ENCODE measurements around the gene FOXA3.

The FOXA3 gene

GRCh38 chr19:45852983-45853382 is 11.1 kb upstream of the FOXA3 start:
- Histone ChIP-seq H3K9me3 (ENCODE audit: control extremely low read depth in 1 of 5, control insufficient read depth in 4 of 5, insufficient read depth in 2 of 5, low read depth in 1 of 5, low read length in 4 of 5) (no peaks in the 10 kb centered on the region), H3K36me3 (ENCODE audit: control insufficient read depth in 4 of 4, insufficient read depth in 4 of 4, low read length in 3 of 4) (peaks cover 13 to 72% (median 49%) of the 10 kb centered on the region in 4 experiments), H3K4me1 (ENCODE audit: control extremely low read depth in 1 of 4, control insufficient read depth in 4 of 4, insufficient read depth in 4 of 4, low read length in 3 of 4) (no peaks in the 10 kb centered on the region), H3K27ac (ENCODE audit: insufficient read depth in 1 of 2, low read depth in 1 of 2, low read length in 2 of 2, poor library complexity in 1 of 2, severe bottlenecking in 2 of 2) (no peak overlapping the region), H3K27me3 (replicated peaks in 2 of 5; ENCODE audit: control insufficient read depth in 4 of 5, insufficient read depth in 5 of 5, low read length in 4 of 5) (no peaks in the 10 kb centered on the region), H3K4me3 (ENCODE audit: control insufficient read depth in 1 of 7, extremely low read depth in 1 of 7, insufficient read depth in 4 of 7, low read depth in 2 of 7, low read length in 6 of 7) (no peak overlapping the region)
- 91% methylated on average over 7 of the region's 7 CpGs for WGBS (ENCODE audit: insufficient coverage)
- CTCF ChIA-PET = interaction anchor here (1.7 kb wide), 1 partner anchor 36 kb away, joined by 5 read pairs; no protein-coding TSS in a partner anchor
- no peak for DNase-seq
- POLR2A ChIA-PET = no interaction called here

- ChIA-PET CTCF (interaction anchor here (0.6 to 1.7 kb wide), 4 partner anchors 28 to 341 kb away, joined by 3 to 5 read pairs (median 3); partner anchors contain the start of gene IRF2BP1), POLR2A (no interaction called here)
- H3K4me1 ChIP-seq (ENCODE audit: control extremely low read depth in 1 of 4, control insufficient read depth in 4 of 4, insufficient read depth in 4 of 4, low read length in 3 of 4) = no peaks in the 10 kb centered on the region
- 96% methylated on average over 14 of the region's 16 CpGs for WGBS (ENCODE audit: insufficient coverage)
- no peak overlapping the region for H3K4me3 ChIP-seq (ENCODE audit: control insufficient read depth in 1 of 7, extremely low read depth in 1 of 7, insufficient read depth in 4 of 7, low read depth in 2 of 7, low read length in 6 of 7)
- H3K27me3 ChIP-seq (replicated peaks in 2 of 5; ENCODE audit: control insufficient read depth in 4 of 5, insufficient read depth in 5 of 5, low read length in 4 of 5) = no peaks in the 10 kb centered on the region
- no peak overlapping the region for H3K27ac ChIP-seq (ENCODE audit: insufficient read depth in 1 of 2, low read depth in 1 of 2, low read length in 2 of 2, poor library complexity in 1 of 2, severe bottlenecking in 2 of 2)
- H3K9me3 ChIP-seq (ENCODE audit: control extremely low read depth in 1 of 5, control insufficient read depth in 4 of 5, insufficient read depth in 2 of 5, low read depth in 1 of 5, low read length in 4 of 5) = no peaks in the 10 kb centered on the region
- DNase-seq = no peak
- peaks cover 8 to 67% (median 47%) of the 10 kb centered on the region in 4 experiments for H3K36me3 ChIP-seq (ENCODE audit: control insufficient read depth in 4 of 4, insufficient read depth in 4 of 4, low read length in 3 of 4)
Observed at GRCh38 chr19:45854167-45854778, 9.9 kb upstream of the FOXA3 start.

GRCh38 chr19:45860359-45861259 is 3.5 kb upstream of the FOXA3 start:
- peaks cover 3 to 27% (median 22%) of the 10 kb centered on the region in 4 experiments for H3K4me1 ChIP-seq (ENCODE audit: control extremely low read depth in 1 of 4, control insufficient read depth in 4 of 4, insufficient read depth in 4 of 4, low read length in 3 of 4)
- no peaks in the 10 kb centered on the region for H3K9me3 ChIP-seq (ENCODE audit: control extremely low read depth in 1 of 5, control insufficient read depth in 4 of 5, insufficient read depth in 2 of 5, low read depth in 1 of 5, low read length in 4 of 5)
- POLR2A ChIA-PET = no interaction called here
- H3K4me3 ChIP-seq (ENCODE audit: control insufficient read depth in 1 of 7, extremely low read depth in 1 of 7, insufficient read depth in 4 of 7, low read depth in 2 of 7, low read length in 6 of 7) = no peak overlapping the region
- CTCF ChIA-PET = interaction anchor here (0.7 to 1.5 kb wide), 2 partner anchors 11 to 13 kb away, joined by 3 to 5 read pairs; no protein-coding TSS in a partner anchor
- H3K36me3 ChIP-seq (ENCODE audit: control insufficient read depth in 4 of 4, insufficient read depth in 4 of 4, low read length in 3 of 4) = peaks cover 0 to 23% (median 13%) of the 10 kb centered on the region in 4 experiments
- H3K27ac ChIP-seq (ENCODE audit: insufficient read depth in 1 of 2, low read depth in 1 of 2, low read length in 2 of 2, poor library complexity in 1 of 2, severe bottlenecking in 2 of 2) = no peak overlapping the region
- peaks cover 0 to 2% (median 0%) of the 10 kb centered on the region in 5 experiments for H3K27me3 ChIP-seq (replicated peaks in 2 of 5; ENCODE audit: control insufficient read depth in 4 of 5, insufficient read depth in 5 of 5, low read length in 4 of 5)
- no peak for DNase-seq
- WGBS (ENCODE audit: insufficient coverage) = 99% methylated on average over 7 of the region's 15 CpGs

- ChIA-PET CTCF (no interaction called here), POLR2A (interaction anchor here (0.6 to 1.6 kb wide), 2 partner anchors 40 to 743 kb away, joined by 3 to 8 read pairs; partner anchors contain the start of gene MYPOP)
- Histone ChIP-seq H3K4me1 (ENCODE audit: control extremely low read depth in 1 of 4, control insufficient read depth in 4 of 4, insufficient read depth in 4 of 4, low read length in 3 of 4) (peaks cover 3 to 27% (median 22%) of the 10 kb centered on the region in 4 experiments), H3K27me3 (replicated peaks in 2 of 5; ENCODE audit: control insufficient read depth in 4 of 5, insufficient read depth in 5 of 5, low read length in 4 of 5) (peaks cover 0 to 2% (median 0%) of the 10 kb centered on the region in 5 experiments), H3K36me3 (ENCODE audit: control insufficient read depth in 4 of 4, insufficient read depth in 4 of 4, low read length in 3 of 4) (peaks cover 0 to 21% (median 10%) of the 10 kb centered on the region in 4 experiments), H3K4me3 (ENCODE audit: control insufficient read depth in 1 of 7, extremely low read depth in 1 of 7, insufficient read depth in 4 of 7, low read depth in 2 of 7, low read length in 6 of 7) (peak overlapping the region; percentile 76 to 96 (median 86)), H3K27ac (ENCODE audit: insufficient read depth in 1 of 2, low read depth in 1 of 2, low read length in 2 of 2, poor library complexity in 1 of 2, severe bottlenecking in 2 of 2) (peak overlapping the region; percentile 85 to 86), H3K9me3 (ENCODE audit: control extremely low read depth in 1 of 5, control insufficient read depth in 4 of 5, insufficient read depth in 2 of 5, low read depth in 1 of 5, low read length in 4 of 5) (no peaks in the 10 kb centered on the region)
- no peak for DNase-seq
- WGBS (ENCODE audit: insufficient coverage) = 0% methylated on average over 9 of the region's 11 CpGs
Observed at GRCh38 chr19:45862271-45862563, 1.9 kb upstream of the FOXA3 start.

- peak within 1 kb of the TSS; percentile 76 to 96 (median 86) for H3K4me3 ChIP-seq (ENCODE audit: control insufficient read depth in 1 of 7, extremely low read depth in 1 of 7, insufficient read depth in 4 of 7, low read depth in 2 of 7, low read length in 6 of 7)
- ChIA-PET CTCF (interaction anchor here (1.0 to 9.8 kb wide), 4 partner anchors 12 to 46 kb away, joined by 3 to 132 read pairs (median 4); partner anchors contain the start of gene IRF2BP1), POLR2A (interaction anchor here (0.6 to 1.6 kb wide), 4 partner anchors 19 to 744 kb away, joined by 3 to 8 read pairs (median 4); partner anchors contain the start of genes IRF2BP1 and MYPOP)
- WGBS (ENCODE audit: insufficient coverage) = under 1% methylated on average over 63 of the region's 65 CpGs
- DNase-seq = peak; percentile 98 to 99 (median 99)
- H3K4me1 ChIP-seq (ENCODE audit: control extremely low read depth in 1 of 4, control insufficient read depth in 4 of 4, insufficient read depth in 4 of 4, low read length in 3 of 4) = peaks cover 3 to 27% (median 22%) of the 10 kb centered on the region in 4 experiments
- H3K36me3 ChIP-seq (ENCODE audit: control insufficient read depth in 4 of 4, insufficient read depth in 4 of 4, low read length in 3 of 4) = peaks cover 0 to 21% (median 10%) of the 10 kb centered on the region in 4 experiments
- no peaks in the 10 kb centered on the region for H3K9me3 ChIP-seq (ENCODE audit: control extremely low read depth in 1 of 5, control insufficient read depth in 4 of 5, insufficient read depth in 2 of 5, low read depth in 1 of 5, low read length in 4 of 5)
- H3K27me3 ChIP-seq (replicated peaks in 2 of 5; ENCODE audit: control insufficient read depth in 4 of 5, insufficient read depth in 5 of 5, low read length in 4 of 5) = peaks cover 0 to 2% (median 0%) of the 10 kb centered on the region in 5 experiments
- peak within 1 kb of the TSS; percentile 85 to 86 for H3K27ac ChIP-seq (ENCODE audit: insufficient read depth in 1 of 2, low read depth in 1 of 2, low read length in 2 of 2, poor library complexity in 1 of 2, severe bottlenecking in 2 of 2)
Observed at GRCh38 chr19:45862564-45863334, 1.4 kb upstream of the FOXA3 start, which contains the start of gene SYMPK. SYMPK (minus strand) TSS chr19:45863147; CDS start chr19:45854495, 8,652 bp downstream.

- CTCF ChIA-PET = interaction anchor here (0.6 to 9.8 kb wide), 5 partner anchors 11 to 47 kb away, joined by 3 to 132 read pairs (median 4); partner anchors contain the start of gene IRF2BP1
- POLR2A ChIA-PET = interaction anchor here (1.0 to 1.6 kb wide), 4 partner anchors 15 to 39 kb away, joined by 3 to 8 read pairs (median 4); partner anchors contain the start of genes IRF2BP1 and MYPOP
- Histone ChIP-seq H3K27me3 (replicated peaks in 2 of 5; ENCODE audit: control insufficient read depth in 4 of 5, insufficient read depth in 5 of 5, low read length in 4 of 5) (peaks cover 0 to 2% (median 0%) of the 10 kb centered on the region in 5 experiments), H3K27ac (ENCODE audit: insufficient read depth in 1 of 2, low read depth in 1 of 2, low read length in 2 of 2, poor library complexity in 1 of 2, severe bottlenecking in 2 of 2) (no peak overlapping the region), H3K4me1 (ENCODE audit: control extremely low read depth in 1 of 4, control insufficient read depth in 4 of 4, insufficient read depth in 4 of 4, low read length in 3 of 4) (peaks cover 3 to 27% (median 22%) of the 10 kb centered on the region in 4 experiments), H3K4me3 (ENCODE audit: control insufficient read depth in 1 of 7, extremely low read depth in 1 of 7, insufficient read depth in 4 of 7, low read depth in 2 of 7, low read length in 6 of 7) (peak overlapping the region; percentile 33 to 96 (median 86)), H3K9me3 (ENCODE audit: control extremely low read depth in 1 of 5, control insufficient read depth in 4 of 5, insufficient read depth in 2 of 5, low read depth in 1 of 5, low read length in 4 of 5) (no peaks in the 10 kb centered on the region), H3K36me3 (ENCODE audit: control insufficient read depth in 4 of 4, insufficient read depth in 4 of 4, low read length in 3 of 4) (peaks cover 0 to 17% (median 8%) of the 10 kb centered on the region in 4 experiments)
- no peak for DNase-seq
- WGBS (ENCODE audit: insufficient coverage) = 5% methylated on average over 6 of the region's 22 CpGs
Observed at GRCh38 chr19:45863335-45863839, 739 bp upstream of the FOXA3 start.
